Natural killer cell (primary cell): Measurements from ENCODE around the gene PRR36. TPM values are rescaled to one million over a fixed set of nuclear protein-coding genes. Genes with fewer than 3 reads are reported as not detected.
"Not testable (repeated sequence)": the region's sequence is repeated elsewhere in the genome, so short reads cannot be mapped to it uniquely, and the experiment has no call there.

Experiments used
- ATAC-seq, 3 donors: fragments of 150-1000 bp in 2 of 3; fragments of 200-7000 bp in 1 of 3; cut with Tn5 transposase; 1 replicate in 1 of 3; 2 replicates in 2 of 3; pipeline ENCODE4 v1.10.0; 2021; ENCODE audit warnings: mild to moderate bottlenecking in 2 of 3, moderate library complexity in 2 of 3
- DNase-seq, 2 donors: peaks; one replicate each; pipeline versions ENCODE4 v3.0.0 to v3.0.0-alpha.2; 2013 to 2021; ENCODE audit warnings: mixed read lengths in 1 of 2
- H3K27ac ChIP-seq: one replicate; pipeline ENCODE4 v1.5.1; 2013; ENCODE audit warnings: mild to moderate bottlenecking, low read length
- H3K27me3 ChIP-seq: one replicate; pipeline ENCODE4 v1.6.1; 2013; ENCODE audit warnings: low read length; ENCODE audit not compliant: control insufficient read depth, insufficient read depth
- H3K36me3 ChIP-seq: one replicate; pipeline ENCODE4 v1.6.1; 2013; ENCODE audit warnings: low read length; ENCODE audit not compliant: control insufficient read depth, insufficient read depth
- H3K4me1 ChIP-seq: one replicate; pipeline ENCODE4 v1.6.1; 2013; ENCODE audit warnings: low read length; ENCODE audit not compliant: control insufficient read depth, insufficient read depth
- H3K4me3 ChIP-seq: one replicate; pipeline ENCODE4 v1.5.1; 2013; ENCODE audit warnings: low read length
- H3K9me3 ChIP-seq: one replicate; pipeline ENCODE4 v1.6.1; 2013; ENCODE audit warnings: low read length; ENCODE audit not compliant: control insufficient read depth, insufficient read depth
- H3K27ac Mint-ChIP-seq, 2 donors: one replicate each; pipeline ENCODE4 v1.8.0; 2022; ENCODE audit warnings: mild to moderate bottlenecking in 2 of 2, mixed read lengths in 2 of 2, moderate library complexity in 1 of 2
- H3K27me3 Mint-ChIP-seq, 2 donors: one replicate each; pipeline ENCODE4 v1.8.0; 2022; ENCODE audit warnings: low read depth in 2 of 2, mixed read lengths in 2 of 2
- H3K36me3 Mint-ChIP-seq: one replicate; pipeline ENCODE4 v1.8.0; 2022; ENCODE audit warnings: mixed read lengths
- H3K4me1 Mint-ChIP-seq, 2 donors: one replicate each; pipeline ENCODE4 v1.8.0; 2022; ENCODE audit warnings: mixed read lengths in 2 of 2
- H3K4me3 Mint-ChIP-seq: one replicate; pipeline ENCODE4 v1.8.0; 2022; ENCODE audit warnings: mild to moderate bottlenecking, moderate library complexity, mixed read lengths
- H3K9me3 Mint-ChIP-seq, 2 donors: one replicate each; pipeline ENCODE4 v1.8.0; 2022; ENCODE audit warnings: mixed read lengths in 2 of 2
- CTCF ChIP-seq: fragments of 200-600 bp; IDR thresholded peaks from one replicate; pipeline ENCODE4 v1.8.0; 2022; ENCODE audit warnings: antibody characterized with exemption
- WGBS: methylation state at CpG from one replicate; pipeline ENCODE4 v1.1.7; 2013; ENCODE audit warnings: missing lambda C conversion rate; ENCODE audit not compliant: insufficient coverage; 5-methylcytosine and 5-hydroxymethylcytosine counted together
- intact Hi-C: fragments of 100-400 bp; cut with micrococcal nuclease; formaldehyde crosslinking; loops from one replicate; pipeline ENCODE4 v1.14.2; 2022
- total RNA-seq, 4 donors: library from RNA; stranded (reverse); fragments of 120-200 nt in 1 of 4; gene quantifications; one replicate each; pipeline versions ENCODE4 v1.2.3 to v1.2.4, GENCODE V29; 2013 to 2022

PRR36 gene
- total RNA-seq, 3 donors from 2014 or later (not counting 1 experiment from before 2014, with no cell fraction given), result 0.11 to 0.13 (median 0.12) TPM

GRCh38 chr19:7859831-7860713 is 14.1 kb downstream of the PRR36 start:
- Histone ChIP-seq H3K4me1 (peaks cover 15% of the 10 kb centered on the region), H3K27me3 (peaks cover 24% of the 10 kb centered on the region), H3K4me3 (no peak overlapping the region), H3K27ac (no peak overlapping the region), H3K9me3 (no peaks in the 10 kb centered on the region), H3K36me3 (no peaks in the 10 kb centered on the region)
- Mint-ChIP-seq H3K27ac (no peak overlapping the region), H3K27me3 (peaks cover 4 to 11% of the 10 kb centered on the region in 2 donors), H3K9me3 (no peaks in the 10 kb centered on the region), H3K4me3 (no peak overlapping the region), H3K4me1 (peaks cover 0 to 6% of the 10 kb centered on the region in 2 donors), H3K36me3 (no peaks in the 10 kb centered on the region)
- DNase-seq (no peak), ATAC-seq (no peak)
- intact Hi-C loops, result no loop called here
- WGBS, result 90% methylated on average over 22 of the region's 22 CpGs
- no peak for TF ChIP-seq CTCF

GRCh38 chr19:7859087-7859486 is 15.1 kb downstream of the PRR36 start:
- Histone ChIP-seq H3K27me3 (peaks cover 24% of the 10 kb centered on the region), H3K4me1 (peaks cover 15% of the 10 kb centered on the region)
- H3K36me3 ChIP-seq, H3K27ac ChIP-seq, H3K4me1 Mint-ChIP-seq, H3K4me3 Mint-ChIP-seq, H3K4me3 ChIP-seq, DNase-seq, H3K9me3 ChIP-seq, H3K27me3 Mint-ChIP-seq, H3K9me3 Mint-ChIP-seq, H3K27ac Mint-ChIP-seq, ATAC-seq, intact Hi-C loops, H3K36me3 Mint-ChIP-seq: not testable (repeated sequence)
- WGBS, result over 99% methylated on average over 8 of the region's 8 CpGs

GRCh38 chr19:7858109-7858770 is 15.9 kb downstream of the PRR36 start:
- no peak overlapping the region for H3K27ac ChIP-seq
- TF ChIP-seq CTCF, result no peak
- Mint-ChIP-seq H3K4me1 (peaks cover 3 to 10% of the 10 kb centered on the region in 2 donors), H3K9me3 (no peaks in the 10 kb centered on the region), H3K36me3 (no peaks in the 10 kb centered on the region), H3K27ac (no peak overlapping the region), H3K4me3 (no peak overlapping the region), H3K27me3 (peaks cover 0 to 3% of the 10 kb centered on the region in 2 donors)
- no peak overlapping the region for H3K4me3 ChIP-seq
- H3K4me1 ChIP-seq, result peaks cover 19% of the 10 kb centered on the region
- intact Hi-C loops, result no loop called here
- H3K9me3 ChIP-seq, result no peaks in the 10 kb centered on the region
- H3K36me3 ChIP-seq, result no peaks in the 10 kb centered on the region
- WGBS, result 77% methylated on average over 29 of the region's 29 CpGs
- no peak for ATAC-seq
- peak in 1 of 2 donors; percentile 39 for DNase-seq
- H3K27me3 ChIP-seq, result peaks cover 20% of the 10 kb centered on the region

GRCh38 chr19:7857727-7858108 is 16.5 kb downstream of the PRR36 start:
- Mint-ChIP-seq H3K36me3 (no peaks in the 10 kb centered on the region), H3K4me3 (no peak overlapping the region), H3K9me3 (no peaks in the 10 kb centered on the region), H3K27ac (no peak overlapping the region), H3K4me1 (peaks cover 8 to 16% of the 10 kb centered on the region in 2 donors), H3K27me3 (peaks cover 0 to 3% of the 10 kb centered on the region in 2 donors)
- intact Hi-C loops, result no loop called here
- no peak overlapping the region for H3K4me3 ChIP-seq
- H3K27me3 ChIP-seq, result peaks cover 20% of the 10 kb centered on the region
- WGBS, result 88% methylated on average over 8 of the region's 8 CpGs
- no peak overlapping the region for H3K27ac ChIP-seq
- ATAC-seq (no peak), DNase-seq (no peak)
- TF ChIP-seq CTCF, result no peak
- H3K4me1 ChIP-seq, result peaks cover 23% of the 10 kb centered on the region
- H3K36me3 ChIP-seq, result no peaks in the 10 kb centered on the region
- no peaks in the 10 kb centered on the region for H3K9me3 ChIP-seq
